Erythroblast (primary cell): ENCODE measurements around the gene EDIL3.

Experiments used
- GATA1 ChIP-seq: IDR thresholded peaks from 2 replicates; pipeline ENCODE4 v1.6.1; 2011; ENCODE audit warnings: low read depth, mild to moderate bottlenecking, control low read depth, low read length, moderate library complexity
- POLR2A ChIP-seq: IDR thresholded peaks from 2 replicates; pipeline ENCODE4 v1.6.1; 2011; ENCODE audit warnings: mild to moderate bottlenecking, low read length

- TF ChIP-seq POLR2A (no peak), GATA1 (no peak)
These were observed 670 bp downstream of the EDIL3 start for GRCh38 chr5:84383816-84384603.
